ENCODE results near the gene RNF128. TPM values are rescaled to one million over a fixed set of nuclear protein-coding genes. Genes with fewer than 3 reads are reported as not detected.

Gene RNF128
- total and polyA plus RNA-seq, 2 of the 13 experiments (the other 11 are each of a cell fraction or from before 2014, with no cell fraction given) = 18.5 to 43.5 TPM

- TF ChIP-seq ZNF205 (CRISPR knock-in tag; IDR thresholded peaks at IDR 0.05) (no peak), ZFP1 (CRISPR knock-in tag; IDR thresholded peaks at IDR 0.05) (no peak), KDM5B (CRISPR knock-in tag; IDR thresholded peaks at IDR 0.05; ENCODE audit: borderline replicate concordance) (no peak; the same call in 1 of the 2 replicates), ZMAT5 (CRISPR knock-in tag; IDR thresholded peaks at IDR 0.05; ENCODE audit: borderline replicate concordance, low read depth) (no peak), TBX3 (IDR thresholded peaks at IDR 0.05; ENCODE audit: borderline replicate concordance) (no peak), KAT2B (IDR thresholded peaks at IDR 0.05; ENCODE audit: borderline replicate concordance, low read depth, low read length) (no peak), KDM3A (CRISPR knock-in tag; IDR thresholded peaks at IDR 0.05; ENCODE audit: low read depth) (no peak), DR1 (CRISPR knock-in tag; IDR thresholded peaks at IDR 0.05) (no peak), ZNF644 (CRISPR knock-in tag; IDR thresholded peaks at IDR 0.05; ENCODE audit: low read depth) (no peak), RFXAP (CRISPR knock-in tag; IDR thresholded peaks at IDR 0.05; ENCODE audit: borderline replicate concordance) (no peak), SNAI1 (CRISPR knock-in tag; IDR thresholded peaks at IDR 0.05; ENCODE audit: borderline replicate concordance) (no peak), SETDB1 (CRISPR knock-in tag; IDR thresholded peaks at IDR 0.05; ENCODE audit: borderline replicate concordance) (no peak), ZNF136 (CRISPR knock-in tag; IDR thresholded peaks at IDR 0.05; ENCODE audit: low read depth) (no peak), CREB1 (IDR thresholded peaks at IDR 0.05) (peak; percentile 17; the same call in 1 of the 2 replicates), CREB1 (CRISPR knock-in tag; IDR thresholded peaks at IDR 0.05) (peak; percentile 91), MIER2 (CRISPR knock-in tag; IDR thresholded peaks at IDR 0.05) (no peak), HNRNPLL (IDR thresholded peaks at IDR 0.05; ENCODE audit: low read depth, low read length, poor library complexity, severe bottlenecking) (no peak), ZBTB14 (CRISPR knock-in tag; IDR thresholded peaks at IDR 0.05) (no peak), SOX5 (CRISPR knock-in tag; IDR thresholded peaks at IDR 0.05; ENCODE audit: borderline replicate concordance) (no peak), ZNF749 (CRISPR knock-in tag; IDR thresholded peaks at IDR 0.05; ENCODE audit: borderline replicate concordance) (no peak), LCORL (IDR thresholded peaks at IDR 0.05) (no peak), LCORL (CRISPR knock-in tag; IDR thresholded peaks at IDR 0.05) (no peak), KLF6 (CRISPR knock-in tag; IDR thresholded peaks at IDR 0.05) (no peak), POGZ (CRISPR knock-in tag; IDR thresholded peaks at IDR 0.05) (peak; percentile 35; the same call in 1 of the 2 replicates)
- TF ChIP-seq, protein P1, sequence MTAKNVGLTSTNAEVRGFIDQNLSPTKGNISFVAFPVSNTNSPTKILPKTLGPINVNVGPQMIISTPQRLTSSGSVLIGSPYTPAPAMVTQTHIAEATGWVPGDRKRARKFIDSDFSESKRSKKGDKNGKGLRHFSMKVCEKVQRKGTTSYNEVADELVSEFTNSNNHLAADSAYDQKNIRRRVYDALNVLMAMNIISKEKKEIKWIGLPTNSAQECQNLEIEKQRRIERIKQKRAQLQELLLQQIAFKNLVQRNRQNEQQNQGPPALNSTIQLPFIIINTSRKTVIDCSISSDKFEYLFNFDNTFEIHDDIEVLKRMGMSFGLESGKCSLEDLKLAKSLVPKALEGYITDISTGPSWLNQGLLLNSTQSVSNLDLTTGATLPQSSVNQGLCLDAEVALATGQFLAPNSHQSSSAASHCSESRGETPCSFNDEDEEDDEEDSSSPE (CRISPR knock-in tag; IDR thresholded peaks at IDR 0.05) = peak; percentile 70; the same call in 1 of the 2 replicates
- TF ChIP-seq, protein P2, sequence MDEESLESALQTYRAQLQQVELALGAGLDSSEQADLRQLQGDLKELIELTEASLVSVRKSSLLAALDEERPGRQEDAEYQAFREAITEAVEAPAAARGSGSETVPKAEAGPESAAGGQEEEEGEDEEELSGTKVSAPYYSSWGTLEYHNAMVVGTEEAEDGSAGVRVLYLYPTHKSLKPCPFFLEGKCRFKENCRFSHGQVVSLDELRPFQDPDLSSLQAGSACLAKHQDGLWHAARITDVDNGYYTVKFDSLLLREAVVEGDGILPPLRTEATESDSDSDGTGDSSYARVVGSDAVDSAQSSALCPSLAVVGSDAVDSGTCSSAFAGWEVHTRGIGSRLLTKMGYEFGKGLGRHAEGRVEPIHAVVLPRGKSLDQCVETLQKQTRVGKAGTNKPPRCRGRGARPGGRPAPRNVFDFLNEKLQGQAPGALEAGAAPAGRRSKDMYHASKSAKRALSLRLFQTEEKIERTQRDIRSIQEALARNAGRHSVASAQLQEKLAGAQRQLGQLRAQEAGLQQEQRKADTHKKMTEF (CRISPR knock-in tag; IDR thresholded peaks at IDR 0.05) = no peak
Observed at GRCh38 chrX:106802388-106803275, 76.1 kb downstream of the RNF128 start, which contains the start of gene TBC1D8B (continued).

Data from HepG2 (cell line).